Measurements from ENCODE around the gene FTCDNL1.

Gene FTCDNL1

GRCh38 chr2:199792381-199792780 lies 58.6 kb downstream of the FTCDNL1 start:
- DNase-seq (ENCODE audit: low read depth in 1 of 2, low spot score in 1 of 2), result no peak

- DNase-seq (ENCODE audit: low read depth in 1 of 2, low spot score in 1 of 2), result no peak
These were observed 59.7 kb downstream of the FTCDNL1 start for GRCh38 chr2:199791326-199791725.

- DNase-seq (ENCODE audit: low read depth in 1 of 2, low spot score in 1 of 2), result no peak
These were observed 66.5 kb downstream of the FTCDNL1 start for GRCh38 chr2:199784512-199784911.

GRCh38 chr2:199779589-199779988 lies 71.4 kb downstream of the FTCDNL1 start:
- DNase-seq (ENCODE audit: low read depth in 1 of 2, low spot score in 1 of 2), result no peak

GRCh38 chr2:199778655-199779054 lies 72.3 kb downstream of the FTCDNL1 start:
- DNase-seq (ENCODE audit: low read depth in 1 of 2, low spot score in 1 of 2), result no peak

GRCh38 chr2:199777916-199778315 lies 73.1 kb downstream of the FTCDNL1 start:
- no peak for DNase-seq (ENCODE audit: low read depth in 1 of 2, low spot score in 1 of 2)

GRCh38 chr2:199777315-199777714 lies 73.7 kb downstream of the FTCDNL1 start:
- no peak for DNase-seq (ENCODE audit: low read depth in 1 of 2, low spot score in 1 of 2)

GRCh38 chr2:199775267-199775666 lies 75.7 kb downstream of the FTCDNL1 start:
- DNase-seq (ENCODE audit: low read depth in 1 of 2, low spot score in 1 of 2), result no peak

- DNase-seq (ENCODE audit: low read depth in 1 of 2, low spot score in 1 of 2), result no peak
These were observed 78.7 kb downstream of the FTCDNL1 start for GRCh38 chr2:199772035-199772976.

GRCh38 chr2:199770716-199771115 lies 80.3 kb downstream of the FTCDNL1 start:
- DNase-seq (ENCODE audit: low read depth in 1 of 2, low spot score in 1 of 2), result no peak

- no peak for DNase-seq (ENCODE audit: low read depth in 1 of 2, low spot score in 1 of 2)
These were observed 85.3 kb downstream of the FTCDNL1 start for GRCh38 chr2:199765646-199766045.

GRCh38 chr2:199764273-199764800 lies 86.7 kb downstream of the FTCDNL1 start:
- no peak for DNase-seq (ENCODE audit: low read depth in 1 of 2, low spot score in 1 of 2)

- DNase-seq (ENCODE audit: low read depth in 1 of 2, low spot score in 1 of 2), result no peak
These were observed 88.0 kb downstream of the FTCDNL1 start for GRCh38 chr2:199762963-199763362.

- no peak for DNase-seq (ENCODE audit: low read depth in 1 of 2, low spot score in 1 of 2)
These were observed 90.4 kb downstream of the FTCDNL1 start for GRCh38 chr2:199760574-199760973.

GRCh38 chr2:199757233-199757870 lies 93.6 kb downstream of the FTCDNL1 start:
- DNase-seq (ENCODE audit: low read depth in 1 of 2, low spot score in 1 of 2), result no peak

- no peak for DNase-seq (ENCODE audit: low read depth in 1 of 2, low spot score in 1 of 2)
These were observed 94.2 kb downstream of the FTCDNL1 start for GRCh38 chr2:199756743-199757142.

- no peak for DNase-seq (ENCODE audit: low read depth in 1 of 2, low spot score in 1 of 2)
These were observed 94.8 kb downstream of the FTCDNL1 start for GRCh38 chr2:199756211-199756610.

GRCh38 chr2:199754766-199755165 lies 96.2 kb downstream of the FTCDNL1 start:
- no peak for DNase-seq (ENCODE audit: low read depth in 1 of 2, low spot score in 1 of 2)

- no peak for DNase-seq (ENCODE audit: low read depth in 1 of 2, low spot score in 1 of 2)
These were observed 99.4 kb downstream of the FTCDNL1 start for GRCh38 chr2:199751492-199752120.

GRCh38 chr2:199749571-199749970 lies 101.4 kb downstream of the FTCDNL1 start:
- DNase-seq (ENCODE audit: low read depth in 1 of 2, low spot score in 1 of 2), result no peak

- no peak for DNase-seq (ENCODE audit: low read depth in 1 of 2, low spot score in 1 of 2)
These were observed 106.3 kb downstream of the FTCDNL1 start for GRCh38 chr2:199744724-199745123.

GRCh38 chr2:199744260-199744659 lies 106.7 kb downstream of the FTCDNL1 start:
- no peak for DNase-seq (ENCODE audit: low read depth in 1 of 2, low spot score in 1 of 2)

All from activated CD4-positive, alpha-beta T cell treated with anti-CD3 and anti-CD28 coated beads, Interleukin-2, amount 50 U/mL, for 24 hours (primary cell).